ENCODE data around the gene MGAT1. TPM values are rescaled to one million over a fixed set of nuclear protein-coding genes. Genes with fewer than 3 reads are reported as not detected.

MGAT1 gene
- total RNA-seq (2022; extraction: Qiagen RNA extraction; ENCODE audit: low read depth), result 62.1 to 94.2 TPM (median 87.7 TPM) in 5 replicates

DNA sequence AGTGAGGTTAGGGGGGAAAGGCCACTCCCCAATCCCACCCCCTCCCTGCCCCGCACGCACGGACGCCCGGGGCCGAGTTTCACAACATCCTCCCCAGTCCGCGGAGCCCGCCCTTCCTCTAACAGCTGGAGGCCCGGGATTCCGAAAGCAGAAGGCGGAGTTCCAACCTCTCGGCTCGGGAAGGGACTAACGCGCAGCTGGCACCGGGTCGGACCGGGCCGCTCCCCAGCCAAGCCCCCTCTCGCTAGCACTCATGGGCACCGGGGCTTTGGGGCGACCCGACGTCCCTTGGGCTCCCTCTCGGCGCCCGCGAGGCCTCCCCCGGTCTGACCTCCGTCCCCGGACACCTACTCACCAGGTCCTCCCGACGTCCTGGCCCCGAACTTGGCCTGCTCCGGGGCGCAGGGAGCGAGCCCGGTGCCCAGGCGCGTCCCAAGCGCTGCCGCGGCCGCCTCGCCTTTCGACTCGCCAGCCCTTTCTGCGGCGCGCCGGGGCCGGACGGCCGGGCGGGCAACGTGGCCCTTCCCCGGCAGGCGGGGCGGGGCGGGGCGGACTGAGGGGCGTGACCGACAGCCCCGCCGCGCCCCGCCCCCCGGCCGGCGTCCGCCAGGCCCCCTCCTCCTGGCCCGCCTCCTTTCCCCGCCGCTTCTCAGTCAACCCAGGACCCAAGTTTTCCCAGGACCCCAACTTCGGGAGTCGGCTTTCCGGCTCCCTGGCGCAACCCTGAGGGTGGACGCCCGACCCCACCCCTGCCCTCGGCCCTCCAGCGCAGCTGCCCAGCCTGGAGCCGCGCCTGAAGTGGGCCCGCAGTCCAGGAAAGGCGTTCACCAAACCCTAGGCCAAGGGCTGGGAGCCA, at the start of gene MGAT1:
Gene MGAT1, minus strand, starts transcription at position 482 of the 856 bp plus-strand sequence. CDS start 9,835 bp downstream, outside the sequence.

DNA sequence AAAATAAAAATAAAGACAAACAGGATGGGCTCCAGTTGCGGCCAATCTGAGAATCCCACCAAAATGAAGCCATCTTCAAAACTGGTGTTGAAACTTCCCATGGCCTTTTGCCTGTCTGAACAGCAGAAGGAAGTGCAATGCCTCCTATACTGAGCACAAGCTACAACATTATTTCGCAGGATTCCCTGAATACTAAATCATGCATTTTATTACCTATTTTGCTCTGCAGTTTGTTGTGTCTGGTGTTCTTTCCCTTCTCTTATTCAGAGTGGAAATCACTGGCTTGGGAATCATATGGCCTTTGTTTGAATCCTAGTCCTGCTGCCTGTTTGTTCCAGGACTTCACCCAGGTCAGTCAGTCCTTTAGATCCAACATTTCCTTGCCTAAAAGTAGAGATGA, 62.6 kb downstream of the MGAT1 start, which contains the start of gene OR2Y1:
Gene OR2Y1, minus strand, starts transcription at position 101 of the 400 bp plus-strand sequence. Its CDS starts 0 bp downstream, at position 101.

Other genes starting within 250 kb of the MGAT1 start
- gene SCGB3A1, start 211.3 kb downstream of the MGAT1 start, total RNA-seq (2022; extraction: Qiagen RNA extraction; ENCODE audit: low read depth), result not detected in 5 replicates
- 2.0 to 4.8 TPM (median 3.7 TPM) in 5 replicates for gene FLT4, start 153.2 kb downstream of the MGAT1 start, total RNA-seq (2022; extraction: Qiagen RNA extraction; ENCODE audit: low read depth)
- gene OR2Y1, start 62.7 kb downstream of the MGAT1 start, total RNA-seq (2022; extraction: Qiagen RNA extraction; ENCODE audit: low read depth), result not detected in 5 replicates
- 7.0 to 10.4 TPM (median 9.7 TPM) in 5 replicates for gene ZFP62, start 58.5 kb upstream of the MGAT1 start, total RNA-seq (2022; extraction: Qiagen RNA extraction; ENCODE audit: low read depth)
- gene BTNL8, start 96.4 kb upstream of the MGAT1 start, total RNA-seq (2022; extraction: Qiagen RNA extraction; ENCODE audit: low read depth), result not detected in 5 replicates
- not detected in 5 replicates for gene BTNL3, start 186.0 kb upstream of the MGAT1 start, total RNA-seq (2022; extraction: Qiagen RNA extraction; ENCODE audit: low read depth)
- 0.53 to 1.5 TPM (median 0.99 TPM) in 5 replicates for gene BTNL9, start 237.5 kb upstream of the MGAT1 start, total RNA-seq (2022; extraction: Qiagen RNA extraction; ENCODE audit: low read depth)